ENCODE measurements around the gene GGCX. TPM values are rescaled to one million over a fixed set of nuclear protein-coding genes. Genes with fewer than 3 reads are reported as not detected.

The GGCX gene
- total and polyA plus RNA-seq, 12 donors, result 14.9 to 85.2 (median 44.1) TPM

- 70 to 95% (median 86%) methylated on average over 4 of the region's 4 CpGs for WGBS, 4 donors
- H3K36me3 ChIP-seq (replicated peaks in 1 of 2), result no peaks in the 10 kb centered on the region
- H3K4me3 ChIP-seq, result no peak overlapping the region
- no peak for TF ChIP-seq CTCF (IDR thresholded peaks at IDR 0.05)
- no peak for TF ChIP-seq POLR2A (IDR thresholded peaks at IDR 0.05)
- intact Hi-C loops (cut with DNase I), result no loop called here
- H3K9me3 ChIP-seq (replicated peaks in 1 of 3), result no peaks in the 10 kb centered on the region
- peaks cover 23 to 27% of the 10 kb centered on the region in 2 donors for H3K4me1 ChIP-seq (replicated peaks in 1 of 2)
- no peak for DNase-seq
- H3K27ac ChIP-seq, result peak overlapping the region in 1 of 5 donors; percentile 88
- H3K27me3 ChIP-seq, result no peaks in the 10 kb centered on the region
These were observed 63.2 kb downstream of the GGCX start for GRCh38 chr2:85497944-85498630.

GRCh38 chr2:85496436-85496835 is 64.9 kb downstream of the GGCX start:
- intact Hi-C loops (cut with DNase I), result no loop called here
- Histone ChIP-seq H3K9me3 (replicated peaks in 1 of 3) (no peaks in the 10 kb centered on the region), H3K36me3 (replicated peaks in 1 of 2) (no peaks in the 10 kb centered on the region), H3K27ac (no peak overlapping the region), H3K27me3 (no peaks in the 10 kb centered on the region), H3K4me3 (no peak overlapping the region), H3K4me1 (replicated peaks in 1 of 2) (peaks cover 20 to 24% of the 10 kb centered on the region in 2 donors)
- TF ChIP-seq CTCF (IDR thresholded peaks at IDR 0.05) (no peak), POLR2A (IDR thresholded peaks at IDR 0.05) (no peak)
- 96 to 100% (median 96%) methylated on average over 1 of the region's 1 CpG for WGBS, 4 donors
- no peak for DNase-seq

Small RNAs within 50 kb of the gene (small RNA-seq; reads per million reads assigned to genes)
- gene RN7SL126P, result 0 reads per million in 2 donors

Other genes starting within 250 kb of the GGCX start
- gene TGOLN2, start 233.5 kb downstream of the GGCX start, total RNA-seq, result 100 to 1,000 TPM in 8 of 9 donors, 10 to 100 TPM in 1; 72.8 to 186 (median 143) TPM
- 10 to 100 TPM; 14.8 to 94.4 (median 25.0) TPM for gene TGOLN2, start 233.5 kb downstream of the GGCX start, polyA plus RNA-seq
- 100 to 1,000 TPM in 7 of 9 donors, 10 to 100 TPM in 2; 70.3 to 178 (median 131) TPM for gene RETSAT, start 207.0 kb downstream of the GGCX start, total RNA-seq
- 100 to 1,000 TPM in 1 of 3 donors, 10 to 100 TPM in 2; 26.1 to 209 (median 60.7) TPM for gene RETSAT, start 207.0 kb downstream of the GGCX start, polyA plus RNA-seq
- 10 to 100 TPM; 12.3 to 37.0 (median 25.5) TPM for gene ELMOD3, start 206.7 kb downstream of the GGCX start, total RNA-seq
- gene ELMOD3, start 206.7 kb downstream of the GGCX start, polyA plus RNA-seq, result 10 to 100 TPM; 18.9 to 69.0 (median 63.1) TPM
- 100 to 1,000 TPM in 1 of 9 donors, 10 to 100 TPM in 8; 11.6 to 104 (median 39.6) TPM for gene CAPG, start 151.1 kb downstream of the GGCX start, total RNA-seq
- gene CAPG, start 151.1 kb downstream of the GGCX start, polyA plus RNA-seq, result 100 to 1,000 TPM in 1 of 3 donors, 10 to 100 TPM in 2; 13.8 to 192 (median 71.2) TPM
- gene SH2D6, start 142.8 kb downstream of the GGCX start, total RNA-seq, result 1 to 10 TPM in 1 of 9 donors, under 1 TPM in 3, not detected in 5; 0.61 to 1.4 (median 0.71) TPM
- 1 to 10 TPM in 2 of 3 donors, under 1 TPM in 1; 0.53 to 4.2 (median 1.3) TPM for gene SH2D6, start 142.8 kb downstream of the GGCX start, polyA plus RNA-seq
- gene MAT2A, start 22.3 kb downstream of the GGCX start, total RNA-seq, result 100 to 1,000 TPM in 7 of 9 donors, 10 to 100 TPM in 2; 87.3 to 429 (median 175) TPM
- 100 to 1,000 TPM in 1 of 3 donors, 10 to 100 TPM in 2; 41.1 to 237 (median 75.9) TPM for gene MAT2A, start 22.3 kb downstream of the GGCX start, polyA plus RNA-seq
- gene VAMP8, start 16.1 kb upstream of the GGCX start, total RNA-seq, result 10 to 100 TPM in 7 of 9 donors, 1 to 10 TPM in 2; 8.0 to 68.9 (median 42.3) TPM
- 100 to 1,000 TPM in 1 of 3 donors, 10 to 100 TPM in 2; 47.2 to 108 (median 51.5) TPM for gene VAMP8, start 16.1 kb upstream of the GGCX start, polyA plus RNA-seq
- 100 to 1,000 TPM in 2 of 9 donors, 10 to 100 TPM in 7; 30.2 to 122 (median 70.5) TPM for gene VAMP5, start 22.9 kb upstream of the GGCX start, total RNA-seq
- gene VAMP5, start 22.9 kb upstream of the GGCX start, polyA plus RNA-seq, result 100 to 1,000 TPM in 2 of 3 donors, 10 to 100 TPM in 1; 37.7 to 130 (median 118) TPM
- gene RNF181, start 34.3 kb upstream of the GGCX start, total RNA-seq, result 100 to 1,000 TPM in 8 of 9 donors, 10 to 100 TPM in 1; 93.8 to 249 (median 175) TPM
- gene RNF181, start 34.3 kb upstream of the GGCX start, polyA plus RNA-seq, result 100 to 1,000 TPM; 130 to 295 (median 214) TPM
- gene TMEM150A, start 41.2 kb upstream of the GGCX start, total RNA-seq, result 10 to 100 TPM; 13.8 to 31.2 (median 21.3) TPM
- 10 to 100 TPM; 11.6 to 79.1 (median 61.4) TPM for gene TMEM150A, start 41.2 kb upstream of the GGCX start, polyA plus RNA-seq
- 10 to 100 TPM; 11.7 to 40.4 (median 26.0) TPM for gene C2orf68, start 50.6 kb upstream of the GGCX start, total RNA-seq
- 10 to 100 TPM; 24.2 to 48.9 (median 29.0) TPM for gene C2orf68, start 50.6 kb upstream of the GGCX start, polyA plus RNA-seq
- 100 to 1,000 TPM in 1 of 9 donors, 10 to 100 TPM in 8; 28.6 to 270 (median 35.7) TPM for gene USP39, start 54.7 kb upstream of the GGCX start, total RNA-seq
- gene USP39, start 54.7 kb upstream of the GGCX start, polyA plus RNA-seq, result 10 to 100 TPM; 26.2 to 43.9 (median 27.7) TPM
- gene SFTPB, start 106.7 kb upstream of the GGCX start, total RNA-seq, result 10 to 100 TPM in 2 of 9 donors, 1 to 10 TPM in 1, under 1 TPM in 2, not detected in 4; 0.09 to 21.3 (median 1.4) TPM
- gene SFTPB, start 106.7 kb upstream of the GGCX start, polyA plus RNA-seq, result 1 to 10 TPM in 1 of 3 donors, under 1 TPM in 1, not detected in 1; 0.04 to 5.5 TPM
- gene GNLY, start 132.9 kb upstream of the GGCX start, total RNA-seq, result 1 to 10 TPM in 5 of 9 donors, under 1 TPM in 3, not detected in 1; 0.28 to 2.9 (median 1.2) TPM
- 1 to 10 TPM in 2 of 3 donors, under 1 TPM in 1; 0.82 to 6.7 (median 1.8) TPM for gene GNLY, start 132.9 kb upstream of the GGCX start, polyA plus RNA-seq
- gene ATOH8, start 192.5 kb upstream of the GGCX start, total RNA-seq, result 10 to 100 TPM in 3 of 9 donors, 1 to 10 TPM in 6; 1.2 to 44.0 (median 5.6) TPM
- 10 to 100 TPM in 1 of 3 donors, 1 to 10 TPM in 1, under 1 TPM in 1; 0.88 to 10.1 (median 6.4) TPM for gene ATOH8, start 192.5 kb upstream of the GGCX start, polyA plus RNA-seq

Data from adrenal gland (tissue), 12 donors.